NCI-H2227 (cell line): ENCODE results near the gene RBM8A.

Experiments used
- DNase-seq: peaks from one replicate; lab custom pipeline; 2025; ENCODE audit not compliant: unreplicated experiment; lab: John Stamatoyannopoulos, UW

Gene RBM8A

DNA sequence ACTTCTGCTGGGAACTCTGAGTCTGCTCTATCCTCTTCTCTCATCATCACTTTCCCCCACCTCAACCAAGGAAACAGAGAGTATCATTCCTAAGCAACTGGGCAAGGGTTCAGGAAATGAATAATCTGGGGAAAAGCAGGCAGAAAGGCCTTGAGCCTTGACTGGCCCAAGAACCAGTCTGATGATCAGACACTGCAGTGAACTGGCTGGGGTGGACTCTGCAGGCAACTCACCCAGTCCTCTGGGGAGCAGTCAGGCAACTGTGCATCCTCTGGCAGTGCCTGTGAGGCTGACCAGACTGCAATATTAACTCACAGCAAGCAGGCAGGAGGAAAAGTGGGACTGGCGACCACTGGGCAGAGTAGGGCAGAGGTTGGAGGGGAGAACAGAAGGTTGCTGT lies 42.6 kb downstream of the RBM8A start:
- DNase-seq: no peak

DNA sequence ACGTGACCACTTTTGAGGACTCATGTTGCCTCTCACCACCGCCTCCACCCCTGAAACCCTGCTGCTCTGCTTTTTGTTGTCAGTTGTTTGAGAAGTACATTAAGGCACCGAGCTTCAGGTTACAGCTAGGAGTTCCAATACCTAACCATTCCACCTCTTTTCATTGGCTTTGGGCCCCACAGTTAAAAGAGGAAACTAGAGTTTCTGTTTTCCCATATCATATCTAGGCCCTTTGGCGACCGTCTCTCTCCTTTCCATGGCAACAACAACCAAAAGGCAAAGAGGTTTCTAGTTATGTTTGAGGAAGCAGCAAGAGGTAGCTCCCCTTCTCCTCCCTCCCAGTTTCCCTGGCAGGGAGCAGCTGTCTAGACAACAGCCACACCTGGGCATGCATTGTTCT lies 47.5 kb downstream of the RBM8A start:
- DNase-seq: peak; percentile 71

DNA sequence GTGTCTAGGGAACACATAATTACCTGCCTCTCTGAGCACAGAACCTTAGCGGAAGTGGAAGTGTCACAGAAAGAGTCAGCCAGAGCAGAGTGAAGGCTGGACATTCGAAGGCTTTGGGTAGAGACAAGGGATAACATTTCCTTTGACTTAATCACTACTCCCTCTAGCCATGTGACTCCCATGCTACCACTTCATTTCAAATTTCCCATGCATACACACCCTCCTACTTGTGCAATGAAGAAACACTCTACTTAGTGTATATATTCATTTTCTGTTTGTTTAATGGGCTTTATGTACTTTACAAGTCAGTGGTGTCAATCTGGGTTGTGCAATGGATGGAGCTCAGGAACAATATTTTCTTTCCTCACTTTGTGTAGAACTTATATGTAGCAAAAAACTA lies 48.6 kb downstream of the RBM8A start:
- DNase-seq: no peak

DNA sequence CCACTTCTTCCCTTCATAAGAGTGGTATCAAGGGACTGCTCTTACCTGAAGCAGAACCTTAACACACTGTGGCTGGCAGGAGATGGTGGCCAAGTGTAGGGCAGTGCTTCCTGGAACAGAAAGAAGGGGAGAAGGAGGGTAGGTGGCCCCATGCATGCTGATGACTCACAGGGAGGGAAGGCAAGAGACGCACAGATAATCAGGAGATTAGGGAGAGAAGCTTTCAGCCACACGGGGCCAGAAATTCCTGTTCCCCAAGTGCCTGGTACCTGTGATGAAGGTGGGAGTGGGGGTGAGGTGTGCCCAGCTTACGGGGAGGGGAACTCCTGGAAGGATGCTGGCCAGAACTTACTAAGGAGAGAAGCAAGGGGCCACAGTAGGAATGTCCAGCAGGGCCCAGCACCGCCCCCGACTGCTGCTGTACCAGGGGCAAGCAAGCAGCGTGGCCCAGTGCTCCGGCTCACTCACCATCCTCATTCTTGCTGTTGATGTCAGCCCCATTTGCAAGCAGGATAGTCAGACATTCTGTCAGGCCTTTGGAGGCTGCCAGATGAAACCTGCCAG lies 49.3 kb downstream of the RBM8A start:
- DNase-seq: no peak

DNA sequence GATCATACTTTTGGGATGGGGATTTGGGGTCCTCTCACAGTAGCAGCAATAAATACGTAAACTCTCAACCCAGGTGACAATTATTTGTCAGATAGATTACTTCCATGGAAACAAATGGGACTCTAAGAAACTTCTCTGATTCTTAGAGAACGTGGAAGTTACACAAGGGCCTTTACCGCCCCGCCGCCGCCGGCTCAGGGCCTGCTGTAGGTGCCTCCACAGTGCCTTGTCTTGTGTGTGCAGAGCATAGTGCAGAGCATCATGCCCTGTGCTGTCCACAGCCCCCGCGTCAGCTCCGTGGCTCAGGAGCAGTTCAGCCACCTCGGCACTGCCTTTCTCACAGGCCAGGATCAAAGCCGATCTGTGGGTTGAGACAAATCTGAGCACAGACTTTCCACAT lies 52.6 kb downstream of the RBM8A start:
- DNase-seq: no peak

DNA sequence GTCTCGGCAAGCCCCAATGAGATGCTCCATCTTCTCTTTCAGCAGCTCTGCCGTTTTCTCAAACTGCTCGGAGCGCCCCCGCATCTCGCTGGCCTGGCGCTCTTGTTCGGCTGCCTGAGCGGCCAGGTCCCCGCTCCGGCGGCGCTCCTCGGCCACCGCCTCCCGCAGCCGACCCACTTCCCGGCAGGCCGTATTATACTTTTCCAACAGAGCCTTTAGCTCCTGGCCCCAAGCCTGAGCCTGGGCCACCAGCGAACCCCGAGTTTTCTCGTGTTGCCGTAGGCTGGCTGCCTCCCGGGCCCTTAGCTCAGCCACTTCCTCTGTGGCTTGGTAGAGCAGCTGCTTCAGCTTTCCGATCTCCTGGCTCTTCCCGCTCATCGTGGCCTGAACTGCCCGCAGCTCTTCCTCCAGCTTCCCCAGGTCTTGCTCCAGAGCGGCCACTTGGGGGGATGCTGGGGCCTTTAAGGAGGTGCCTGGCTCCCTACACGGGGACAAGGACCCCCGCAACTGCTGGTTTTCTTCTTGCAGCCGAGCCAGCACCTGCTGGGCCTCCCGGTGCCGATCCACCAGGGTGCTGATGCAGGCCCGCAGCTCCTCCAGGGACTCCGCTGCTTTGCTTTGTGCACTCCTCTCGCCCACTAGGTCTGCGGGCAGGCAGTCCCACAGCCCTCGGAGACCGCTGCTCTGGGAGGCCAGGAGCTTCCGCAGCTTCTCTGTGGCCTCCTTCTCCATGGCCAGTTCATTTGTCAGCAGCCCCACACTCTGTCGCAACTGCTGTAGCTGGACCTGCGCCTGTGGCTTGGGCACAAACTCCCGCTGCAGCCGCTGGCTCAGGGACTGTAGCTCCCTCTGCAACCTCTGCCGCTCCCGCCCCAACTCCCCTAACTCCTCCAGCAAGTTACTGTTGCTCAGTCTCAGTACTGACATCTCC lies 55.0 kb downstream of the RBM8A start:
- DNase-seq: no peak
